ENCODE results near the gene CYSRT1. TPM values are rescaled to one million over a fixed set of nuclear protein-coding genes. Genes with fewer than 3 reads are reported as not detected.

The CYSRT1 gene
- polyA plus RNA-seq, 1 experiment: 0.74 TPM

DNA sequence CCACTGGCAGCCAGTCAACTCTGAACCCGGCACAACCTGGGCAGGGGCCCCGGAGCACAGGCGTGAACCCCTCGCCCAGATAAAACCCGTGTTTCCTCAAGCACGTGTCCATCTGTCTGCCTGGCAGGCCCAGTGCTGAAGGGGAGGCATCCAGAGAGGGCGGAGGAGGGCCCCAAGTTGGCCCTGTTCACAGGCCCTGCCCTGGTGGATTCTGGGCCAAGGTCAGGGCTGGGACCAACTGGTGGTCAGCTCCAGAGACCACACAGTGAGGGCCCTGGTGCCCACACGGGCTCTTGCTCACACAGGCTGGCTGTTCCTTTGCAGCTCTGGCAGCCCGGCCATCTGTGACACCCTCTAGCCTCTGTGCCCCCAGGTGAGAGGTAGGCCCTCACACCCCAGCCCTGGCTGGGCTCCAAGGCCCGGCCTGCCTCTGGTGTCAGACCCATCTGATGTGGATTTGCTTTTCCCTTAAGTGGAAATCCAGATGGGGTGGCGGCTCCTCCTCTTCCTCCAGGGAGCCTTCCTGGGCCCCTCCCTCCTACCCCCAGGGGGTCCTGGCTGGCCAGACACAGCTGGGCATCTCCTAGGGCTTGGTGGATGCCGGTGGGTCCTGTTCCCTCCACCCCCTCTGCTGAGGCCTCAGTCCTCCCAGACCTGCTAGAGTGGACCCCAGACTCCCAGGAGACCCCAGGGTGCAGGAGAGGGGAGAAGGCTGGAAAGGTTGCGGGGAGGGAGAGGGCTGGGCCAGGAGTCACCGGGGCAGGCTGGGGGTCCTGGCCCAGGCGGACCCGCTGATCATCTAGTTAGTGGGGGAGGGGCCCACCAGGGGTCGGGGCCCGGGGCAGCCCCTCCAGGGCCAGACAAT lies 25.6 kb downstream of the CYSRT1 start:
- Histone ChIP-seq H3K36me3 (ENCODE audit: control insufficient read depth, insufficient read depth, low read length) (no peaks in the 10 kb centered on the region), H3K4me3 (ENCODE audit: low read depth, low read length) (no peak overlapping the region), H3K27me3 (ENCODE audit: control insufficient read depth, insufficient read depth, low read length) (no peaks in the 10 kb centered on the region; the same call in 1 of the 2 replicates)
- ChIA-PET CTCF (interaction anchor here (1.3 to 3.5 kb wide), 2 partner anchors 8 to 14 kb away, joined by 5 to 14 read pairs; no protein-coding TSS in a partner anchor), POLR2A (no interaction called here)
- TF ChIP-seq, protein P1, sequence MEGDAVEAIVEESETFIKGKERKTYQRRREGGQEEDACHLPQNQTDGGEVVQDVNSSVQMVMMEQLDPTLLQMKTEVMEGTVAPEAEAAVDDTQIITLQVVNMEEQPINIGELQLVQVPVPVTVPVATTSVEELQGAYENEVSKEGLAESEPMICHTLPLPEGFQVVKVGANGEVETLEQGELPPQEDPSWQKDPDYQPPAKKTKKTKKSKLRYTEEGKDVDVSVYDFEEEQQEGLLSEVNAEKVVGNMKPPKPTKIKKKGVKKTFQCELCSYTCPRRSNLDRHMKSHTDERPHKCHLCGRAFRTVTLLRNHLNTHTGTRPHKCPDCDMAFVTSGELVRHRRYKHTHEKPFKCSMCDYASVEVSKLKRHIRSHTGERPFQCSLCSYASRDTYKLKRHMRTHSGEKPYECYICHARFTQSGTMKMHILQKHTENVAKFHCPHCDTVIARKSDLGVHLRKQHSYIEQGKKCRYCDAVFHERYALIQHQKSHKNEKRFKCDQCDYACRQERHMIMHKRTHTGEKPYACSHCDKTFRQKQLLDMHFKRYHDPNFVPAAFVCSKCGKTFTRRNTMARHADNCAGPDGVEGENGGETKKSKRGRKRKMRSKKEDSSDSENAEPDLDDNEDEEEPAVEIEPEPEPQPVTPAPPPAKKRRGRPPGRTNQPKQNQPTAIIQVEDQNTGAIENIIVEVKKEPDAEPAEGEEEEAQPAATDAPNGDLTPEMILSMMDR (IDR thresholded peaks at IDR 0.05; ENCODE audit: insufficient read depth, low read depth, low read length): no peak
- DNase-seq (ENCODE audit: low read depth): no peak

DNA sequence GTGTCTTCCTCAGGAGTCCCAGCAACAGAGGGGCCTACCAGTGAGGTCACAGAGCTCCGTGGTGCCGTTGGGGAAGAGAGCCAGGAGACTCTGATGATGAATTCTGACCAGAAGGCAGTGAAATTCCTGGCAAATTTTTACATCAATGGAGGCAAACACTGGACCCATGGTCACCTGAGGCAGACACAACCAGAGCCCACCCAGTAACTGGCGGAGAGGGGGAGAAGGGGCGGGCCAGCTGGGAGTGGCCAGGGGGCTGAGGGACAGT lies 26.2 kb downstream of the CYSRT1 start, which contains the start of gene STPG3:
Gene STPG3 (plus strand): TSS at position 93 of the 268 bp plus-strand sequence. CDS start 1 bp downstream, at position 94.
- TF ChIP-seq, protein P1 (IDR thresholded peaks at IDR 0.05; ENCODE audit: insufficient read depth, low read depth, low read length): no peak
- Histone ChIP-seq H3K27me3 (ENCODE audit: control insufficient read depth, insufficient read depth, low read length) (no peaks in the 10 kb centered on the region; the same call in 1 of the 2 replicates), H3K4me3 (ENCODE audit: low read depth, low read length) (no peak within 1 kb of the TSS), H3K36me3 (ENCODE audit: control insufficient read depth, insufficient read depth, low read length) (no peaks in the 10 kb centered on the region)
- CTCF ChIA-PET: interaction anchor here (1.3 to 3.5 kb wide), 2 partner anchors 8 to 14 kb away, joined by 5 to 14 read pairs; no protein-coding TSS in a partner anchor
- DNase-seq (ENCODE audit: low read depth): no peak
- POLR2A ChIA-PET: no interaction called here

DNA sequence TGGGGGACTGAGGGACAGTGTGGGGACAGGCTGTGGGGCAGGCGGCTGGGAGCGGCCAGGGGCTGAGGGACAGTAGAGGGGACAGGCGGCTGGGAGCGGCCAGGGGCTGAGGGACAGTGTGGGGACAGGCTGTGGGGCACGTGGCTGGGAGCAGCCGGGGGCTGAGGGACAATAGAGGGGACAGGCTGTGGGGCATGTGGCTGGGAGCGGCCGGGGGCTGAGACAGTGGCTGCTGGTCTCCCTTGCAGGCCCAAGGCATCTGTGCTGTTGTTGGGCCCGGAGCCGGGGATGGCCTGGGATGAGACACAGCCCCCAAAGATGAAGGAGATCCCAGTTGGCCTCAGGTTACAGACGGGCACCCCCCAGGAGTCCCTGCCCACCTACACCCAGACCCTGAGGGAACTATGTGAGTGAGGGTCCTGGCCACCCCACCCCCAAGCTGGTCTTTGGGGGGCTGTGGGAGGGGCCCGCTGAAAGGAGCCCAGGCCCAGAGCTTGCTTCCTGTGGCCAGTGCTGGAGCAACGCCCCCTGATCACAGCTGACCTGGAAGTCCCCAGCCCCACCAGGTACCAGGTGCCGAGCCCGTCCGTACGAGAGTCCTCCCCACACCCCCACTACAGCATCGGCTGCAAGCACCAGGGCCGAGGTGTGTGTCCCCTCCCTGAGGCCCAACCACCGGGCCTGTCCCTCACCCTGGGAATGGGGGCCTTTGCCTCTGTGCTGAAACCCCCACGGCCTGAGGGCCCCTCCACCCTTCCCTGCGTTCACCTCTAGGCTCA lies 26.7 kb downstream of the CYSRT1 start:
- H3K4me3 ChIP-seq (ENCODE audit: low read depth, low read length): no peak overlapping the region
- DNase-seq (ENCODE audit: low read depth): no peak
- peaks cover under 1% of the 10 kb centered on the region; the same call in 1 of the 2 replicates for H3K36me3 ChIP-seq (ENCODE audit: control insufficient read depth, insufficient read depth, low read length)
- no peaks in the 10 kb centered on the region; the same call in 1 of the 2 replicates for H3K27me3 ChIP-seq (ENCODE audit: control insufficient read depth, insufficient read depth, low read length)
- TF ChIP-seq, protein P1 (IDR thresholded peaks at IDR 0.05; ENCODE audit: insufficient read depth, low read depth, low read length): no peak
- CTCF ChIA-PET: interaction anchor here (1.3 to 1.5 kb wide), 2 partner anchors 9 to 15 kb away, joined by 4 to 5 read pairs; no protein-coding TSS in a partner anchor
- POLR2A ChIA-PET: no interaction called here

DNA sequence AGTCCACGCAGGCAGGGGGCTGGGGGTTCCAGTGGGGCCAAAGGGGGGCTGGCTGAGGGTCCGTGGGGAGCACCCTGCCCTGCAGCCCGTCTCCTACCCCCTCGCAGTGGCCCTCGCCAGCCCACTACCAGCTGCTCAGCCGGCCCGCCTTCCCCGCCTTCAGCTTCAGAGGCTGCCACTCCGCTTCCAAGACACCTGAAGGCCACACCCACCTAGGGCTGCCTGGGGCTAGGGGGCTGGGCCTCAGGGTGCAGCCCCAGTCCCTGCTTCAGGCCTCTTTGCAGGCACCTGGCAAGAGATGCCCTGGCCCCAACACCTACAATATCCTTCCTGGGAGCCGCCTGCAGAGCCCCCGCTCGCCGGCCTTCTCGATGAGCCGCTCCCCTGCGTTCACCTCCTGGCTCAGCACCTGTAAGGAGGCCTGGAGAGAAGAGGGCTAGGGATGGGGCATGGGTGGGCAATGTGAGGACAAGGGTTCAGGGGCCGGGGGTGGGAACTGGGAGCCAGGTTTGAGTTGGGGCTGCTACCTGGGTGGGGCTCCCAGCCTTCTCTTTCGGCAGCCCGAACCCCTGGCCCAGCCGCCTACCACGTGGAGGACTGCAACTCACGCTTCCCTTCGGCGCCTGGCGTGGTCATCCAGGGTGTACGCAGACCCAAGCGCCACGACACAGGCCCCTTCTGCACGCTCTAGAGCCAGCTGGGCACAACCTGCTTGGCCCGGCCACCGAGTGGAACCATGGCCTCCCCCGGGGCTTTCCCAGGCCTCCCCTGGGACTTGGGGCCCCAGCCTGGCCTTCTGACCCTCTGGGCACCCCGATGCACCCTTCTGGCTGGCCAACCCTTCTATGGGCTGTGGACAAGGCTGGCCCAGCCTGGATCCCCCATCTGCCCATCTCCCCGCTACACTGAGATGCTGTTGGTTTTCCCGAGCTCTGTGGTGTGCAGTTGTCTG lies 27.9 kb downstream of the CYSRT1 start:
- no peak overlapping the region for H3K4me3 ChIP-seq (ENCODE audit: low read depth, low read length)
- ChIA-PET CTCF (interaction anchor here (0.9 to 1.9 kb wide), 7 partner anchors 8 to 224 kb away, joined by 3 to 4 read pairs (median 4); partner anchors contain the start of genes TOR4A and TUBB4B), POLR2A (interaction anchor here (0.6 kb wide), 1 partner anchor 12 kb away, joined by 3 read pairs; no protein-coding TSS in a partner anchor)
- TF ChIP-seq, protein P1 (IDR thresholded peaks at IDR 0.05; ENCODE audit: insufficient read depth, low read depth, low read length): no peak
- DNase-seq (ENCODE audit: low read depth): no peak
- peaks cover 3% of the 10 kb centered on the region for H3K36me3 ChIP-seq (ENCODE audit: control insufficient read depth, insufficient read depth, low read length)
- H3K27me3 ChIP-seq (ENCODE audit: control insufficient read depth, insufficient read depth, low read length): no peaks in the 10 kb centered on the region; the same call in 1 of the 2 replicates

Data from BJ (cell line).